Astrocyte (in vitro differentiated cells and primary cell): ENCODE measurements around the gene PREX1. TPM values are rescaled to one million over a fixed set of nuclear protein-coding genes. Genes with fewer than 3 reads are reported as not detected.

ENCODE experiments used
- DNase-seq: peaks from one replicate; pipeline ENCODE4 v3.0.0-alpha.2; 2010; ENCODE audit warnings: low read depth
- FAIRE-seq: peaks from 2 replicates; lab custom pipeline; 2011; peaks lifted over from hg19 to GRCh38; lab: Jason Lieb, UNC
- H2AFZ ChIP-seq: 2 replicates; pipeline ENCODE4 v1.6.0; 2012; ENCODE audit warnings: low read depth, low read length, inconsistent platforms
- H3K27ac ChIP-seq: 2 replicates; pipeline ENCODE4 v1.5.1; 2011; ENCODE audit warnings: low read depth, low read length, inconsistent platforms
- H3K27me3 ChIP-seq: 2 replicates; pipeline ENCODE4 v1.6.0; 2011; ENCODE audit warnings: low read length, inconsistent platforms; ENCODE audit not compliant: insufficient read depth
- H3K36me3 ChIP-seq: 2 replicates; pipeline ENCODE4 v1.5.1; 2011; ENCODE audit warnings: low read length, inconsistent platforms; ENCODE audit not compliant: insufficient read depth
- H3K4me1 ChIP-seq: 2 replicates; pipeline ENCODE4 v1.5.1; 2011; ENCODE audit warnings: low read length, inconsistent platforms; ENCODE audit not compliant: insufficient read depth
- H3K4me2 ChIP-seq: 2 replicates; pipeline ENCODE4 v1.6.0; 2012; ENCODE audit warnings: low read length, inconsistent platforms
- H3K4me3 ChIP-seq: 2 replicates; pipeline ENCODE4 v1.5.1; 2011; ENCODE audit warnings: low read depth, mild to moderate bottlenecking, low read length, inconsistent platforms; ENCODE audit not compliant: insufficient read depth
- H3K79me2 ChIP-seq: 2 replicates; pipeline ENCODE4 v1.6.0; 2012; ENCODE audit warnings: mild to moderate bottlenecking, low read length, inconsistent platforms; ENCODE audit not compliant: insufficient read depth
- H3K9ac ChIP-seq: 2 replicates; pipeline ENCODE4 v1.6.0; 2012; ENCODE audit warnings: mild to moderate bottlenecking, low read length, inconsistent platforms
- H3K9me3 ChIP-seq: 2 replicates; pipeline ENCODE4 v1.5.1; 2012; ENCODE audit warnings: low read depth, mild to moderate bottlenecking, low read length, inconsistent platforms; ENCODE audit not compliant: insufficient read depth
- H4K20me1 ChIP-seq: 2 replicates; pipeline ENCODE4 v1.6.0; 2012; ENCODE audit warnings: low read length, inconsistent platforms; ENCODE audit not compliant: insufficient read depth
- H3K27ac Mint-ChIP-seq: one replicate; pipeline ENCODE4 v1.8.0; 2021; ENCODE audit warnings: mild to moderate bottlenecking, mixed read lengths; ENCODE audit not compliant: unreplicated experiment
- H3K27me3 Mint-ChIP-seq: one replicate; pipeline ENCODE4 v1.8.0; 2021; ENCODE audit warnings: low read depth, mixed read lengths; ENCODE audit not compliant: unreplicated experiment
- H3K36me3 Mint-ChIP-seq: one replicate; pipeline ENCODE4 v1.8.0; 2021; ENCODE audit warnings: low read depth, mixed read lengths; ENCODE audit not compliant: unreplicated experiment
- H3K4me1 Mint-ChIP-seq: one replicate; pipeline ENCODE4 v1.8.0; 2021; ENCODE audit warnings: low read depth, mixed read lengths; ENCODE audit not compliant: unreplicated experiment
- H3K4me3 Mint-ChIP-seq: one replicate; pipeline ENCODE4 v1.8.0; 2021; ENCODE audit warnings: mild to moderate bottlenecking, moderate library complexity, mixed read lengths; ENCODE audit not compliant: unreplicated experiment
- H3K9me3 Mint-ChIP-seq: one replicate; pipeline ENCODE4 v1.8.0; 2021; ENCODE audit warnings: mild to moderate bottlenecking, mixed read lengths; ENCODE audit not compliant: unreplicated experiment
- CTCF ChIP-seq: IDR thresholded peaks from 2 replicates; pipeline ENCODE4 v1.5.1; 2011; ENCODE audit warnings: low read depth, mild to moderate bottlenecking, inconsistent platforms, low read length, moderate library complexity; ENCODE audit not compliant: insufficient read depth
- EZH2 ChIP-seq: IDR thresholded peaks from 2 replicates; pipeline ENCODE4 v1.6.1; 2012; ENCODE audit warnings: mild to moderate bottlenecking, low read length, inconsistent platforms; ENCODE audit not compliant: insufficient read depth
- total RNA-seq: library from RNA; stranded (reverse); gene quantifications from 2 replicates; pipeline ENCODE4 v1.2.1, GENCODE V29; 2021

PREX1 gene
- total RNA-seq, 1 donor from 2014 or later: 3.5 TPM

- Histone ChIP-seq H2AFZ (no peak overlapping the region), H3K4me2 (no peak overlapping the region), H3K36me3 (no peaks in the 10 kb centered on the region), H4K20me1 (no peaks in the 10 kb centered on the region), H3K4me1 (peaks cover 8% of the 10 kb centered on the region), H3K9me3 (no peaks in the 10 kb centered on the region), H3K27ac (no peak overlapping the region), H3K4me3 (no peak overlapping the region), H3K79me2 (no peaks in the 10 kb centered on the region), H3K27me3 (no peaks in the 10 kb centered on the region), H3K9ac (no peak overlapping the region)
- FAIRE-seq (no peak), DNase-seq (no peak)
- TF ChIP-seq EZH2: no peak
- TF ChIP-seq CTCF: no peak
- Mint-ChIP-seq H3K9me3 (no peaks in the 10 kb centered on the region), H3K4me3 (no peak overlapping the region), H3K27ac (no peak overlapping the region), H3K27me3 (peaks cover 12% of the 10 kb centered on the region), H3K4me1 (peaks cover 6% of the 10 kb centered on the region), H3K36me3 (no peaks in the 10 kb centered on the region)
Measured at GRCh38 chr20:48624315-48625020, 203.3 kb downstream of the PREX1 start.

GRCh38 chr20:48623906-48624265 is 203.9 kb downstream of the PREX1 start:
- Histone ChIP-seq H3K4me3 (no peak overlapping the region), H3K27ac (no peak overlapping the region), H3K79me2 (no peaks in the 10 kb centered on the region), H2AFZ (no peak overlapping the region), H3K4me2 (no peak overlapping the region), H3K4me1 (peaks cover 8% of the 10 kb centered on the region), H3K9me3 (no peaks in the 10 kb centered on the region), H3K9ac (no peak overlapping the region), H3K36me3 (no peaks in the 10 kb centered on the region), H4K20me1 (no peaks in the 10 kb centered on the region), H3K27me3 (no peaks in the 10 kb centered on the region)
- Mint-ChIP-seq H3K27ac (no peak overlapping the region), H3K27me3 (peaks cover 13% of the 10 kb centered on the region), H3K4me1 (peaks cover 6% of the 10 kb centered on the region), H3K36me3 (no peaks in the 10 kb centered on the region), H3K9me3 (no peaks in the 10 kb centered on the region), H3K4me3 (no peak overlapping the region)
- TF ChIP-seq CTCF (no peak), EZH2 (no peak)
- DNase-seq: no peak
- no peak for FAIRE-seq

- DNase-seq (no peak), FAIRE-seq (no peak)
- no peaks in the 10 kb centered on the region for H3K36me3 Mint-ChIP-seq
- Histone ChIP-seq H3K4me2 (no peak overlapping the region), H3K9ac (no peak overlapping the region), H3K79me2 (no peaks in the 10 kb centered on the region), H4K20me1 (no peaks in the 10 kb centered on the region), H3K36me3 (no peaks in the 10 kb centered on the region), H2AFZ (no peak overlapping the region), H3K9me3 (no peaks in the 10 kb centered on the region), H3K27ac (no peak overlapping the region), H3K27me3 (no peaks in the 10 kb centered on the region), H3K4me1 (peaks cover 8% of the 10 kb centered on the region), H3K4me3 (no peak overlapping the region)
- H3K27me3 Mint-ChIP-seq: peaks cover 16% of the 10 kb centered on the region
- TF ChIP-seq CTCF: no peak
- TF ChIP-seq EZH2: no peak
- no peaks in the 10 kb centered on the region for H3K9me3 Mint-ChIP-seq
- peaks cover 6% of the 10 kb centered on the region for H3K4me1 Mint-ChIP-seq
- H3K4me3 Mint-ChIP-seq: no peak overlapping the region
- H3K27ac Mint-ChIP-seq: no peak overlapping the region
Measured at GRCh38 chr20:48623176-48623905, 204.5 kb downstream of the PREX1 start.
